Stimulated activated CD8-positive, alpha-beta memory T cell treated with anti-CD3 and anti-CD28 coated beads, Interleukin-7, amount 100 ng/mL, for 24 hours (primary cell): ENCODE results near the gene GIMD1.
"Not testable (repeated sequence)": the region's sequence is repeated elsewhere in the genome, so short reads cannot be mapped to it uniquely, and the experiment has no call there.

Source experiments
- DNase-seq: peaks from one replicate; pipeline ENCODE4 v3.0.0-alpha.2; 2020; ENCODE audit warnings: low read depth

GIMD1 gene

DNA sequence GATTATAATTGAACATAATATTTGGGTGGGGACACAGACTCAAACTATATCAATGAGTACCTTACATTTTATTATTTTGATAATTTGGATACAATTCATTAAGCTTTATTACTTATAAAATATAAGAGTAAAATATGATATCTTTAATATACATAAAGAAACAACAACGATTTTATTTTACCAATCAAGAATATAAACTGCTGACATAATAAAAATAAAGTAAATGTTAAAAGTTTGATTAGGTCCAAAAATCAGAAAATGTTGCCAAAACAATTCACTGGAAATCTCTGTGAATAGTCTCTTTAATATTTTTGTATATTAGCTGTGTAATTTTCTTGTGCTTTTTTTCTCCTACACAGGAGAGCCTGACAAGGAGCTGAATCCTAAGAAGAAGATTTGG is 21.4 kb downstream of the GIMD1 start:
- DNase-seq: no peak

DNA sequence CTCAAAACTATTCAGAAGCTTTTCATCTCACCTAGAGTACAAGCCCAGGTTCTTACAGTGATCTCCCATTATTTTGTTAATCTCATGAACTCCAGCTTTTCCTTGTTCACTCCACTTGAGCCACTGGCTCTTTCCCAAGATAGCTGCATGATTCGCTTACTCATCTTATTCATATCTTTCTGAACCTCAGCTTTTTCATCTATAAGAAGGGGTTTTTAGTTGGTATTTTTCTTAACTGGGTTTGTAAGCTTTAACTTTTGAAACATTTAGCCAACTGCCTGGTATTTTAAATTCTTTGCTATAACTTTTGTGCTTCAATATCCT is 24.0 kb downstream of the GIMD1 start:
- DNase-seq: no peak

DNA sequence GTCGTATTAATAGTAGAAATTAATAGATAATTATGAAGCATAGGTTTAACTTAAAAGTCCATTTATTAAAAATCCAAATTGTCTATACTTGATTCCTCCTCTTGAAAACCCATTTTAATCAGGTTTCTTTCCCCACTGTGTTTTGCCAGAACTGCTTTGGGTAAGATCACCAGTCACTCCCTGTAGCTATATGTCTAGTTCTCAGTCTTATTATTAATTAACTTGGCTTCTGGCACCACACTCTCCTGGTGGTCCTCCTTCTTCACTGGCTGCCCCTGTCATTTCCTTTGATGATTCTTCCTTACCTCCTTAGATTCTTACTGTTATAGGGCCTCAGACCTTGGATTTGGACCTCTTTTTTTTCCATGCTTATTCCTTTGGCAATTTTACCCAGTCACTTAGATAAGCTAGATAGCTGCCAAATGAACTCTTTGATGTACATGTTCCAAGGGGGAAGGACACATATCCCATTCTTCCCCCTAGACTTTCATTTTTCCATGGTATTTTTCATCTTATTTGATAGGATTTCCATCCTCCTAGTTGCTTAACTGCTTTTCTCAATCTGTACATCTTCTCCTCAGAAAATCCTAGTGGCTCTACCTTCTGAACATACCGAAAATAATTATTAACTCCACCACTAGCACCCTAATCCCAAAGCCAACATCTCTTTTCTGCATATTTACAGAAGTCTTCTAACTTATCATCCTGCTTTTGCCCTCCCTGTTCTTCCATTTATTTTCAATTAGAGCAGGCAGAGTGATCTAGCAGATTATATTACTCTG is 24.5 kb downstream of the GIMD1 start:
- DNase-seq: no peak

DNA sequence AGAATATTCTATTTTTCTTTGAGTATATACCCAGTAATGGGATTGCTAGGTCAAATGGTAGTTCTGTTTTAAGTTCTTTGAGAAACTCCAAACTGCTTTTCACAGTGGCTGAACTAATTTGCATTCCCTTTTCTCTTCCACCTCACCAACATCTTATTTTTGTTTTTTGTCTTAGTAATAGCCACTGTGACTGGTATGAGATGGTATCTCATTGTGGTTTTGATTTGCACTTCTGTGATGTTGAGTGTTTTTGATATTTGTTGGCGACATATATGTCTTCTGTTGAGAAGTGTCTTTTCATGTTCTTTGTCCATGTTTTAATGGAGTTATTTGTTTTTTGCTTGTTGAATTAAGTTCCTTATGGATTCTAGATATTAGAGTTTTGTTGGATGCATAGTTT is 27.8 kb downstream of the GIMD1 start:
- no peak for DNase-seq

DNA sequence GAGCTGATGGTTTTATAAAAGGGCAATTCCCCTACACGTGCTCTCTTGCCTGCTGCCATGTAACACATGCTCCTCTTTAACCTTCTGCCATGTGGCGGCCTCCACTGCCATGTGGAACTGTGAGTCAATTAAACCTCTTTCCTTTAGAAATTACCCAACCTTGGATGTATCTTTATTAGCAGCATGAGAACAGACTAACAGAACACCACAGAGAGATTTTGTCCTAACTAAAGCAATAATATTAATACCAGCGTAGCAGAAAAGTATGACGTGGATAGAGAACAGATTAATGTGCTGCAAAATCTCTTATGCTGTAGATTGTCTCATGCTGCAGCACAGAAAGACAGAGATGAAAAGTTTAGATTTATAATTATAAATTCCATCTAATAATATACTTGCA is 29.1 kb downstream of the GIMD1 start:
- DNase-seq: no peak

DNA sequence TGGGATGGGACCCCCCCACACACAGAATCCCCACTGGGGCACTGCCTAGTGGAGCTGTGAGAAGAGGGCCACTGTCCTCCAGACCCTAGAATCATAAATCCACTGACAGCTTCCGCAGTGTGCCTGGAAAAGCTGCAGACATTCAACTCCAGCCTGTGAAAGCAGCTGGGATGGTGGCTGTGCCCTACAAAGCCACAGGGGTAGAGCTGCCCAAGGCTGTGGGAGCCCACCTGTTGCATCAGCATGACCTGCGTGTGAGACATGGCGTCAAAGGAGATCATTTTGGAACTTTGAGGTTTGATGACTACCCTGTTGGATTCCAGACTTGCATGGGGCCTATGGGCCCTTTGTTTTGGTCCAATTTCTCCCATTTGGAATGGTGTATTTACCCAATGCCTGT is 29.9 kb downstream of the GIMD1 start:
- no peak for DNase-seq

DNA sequence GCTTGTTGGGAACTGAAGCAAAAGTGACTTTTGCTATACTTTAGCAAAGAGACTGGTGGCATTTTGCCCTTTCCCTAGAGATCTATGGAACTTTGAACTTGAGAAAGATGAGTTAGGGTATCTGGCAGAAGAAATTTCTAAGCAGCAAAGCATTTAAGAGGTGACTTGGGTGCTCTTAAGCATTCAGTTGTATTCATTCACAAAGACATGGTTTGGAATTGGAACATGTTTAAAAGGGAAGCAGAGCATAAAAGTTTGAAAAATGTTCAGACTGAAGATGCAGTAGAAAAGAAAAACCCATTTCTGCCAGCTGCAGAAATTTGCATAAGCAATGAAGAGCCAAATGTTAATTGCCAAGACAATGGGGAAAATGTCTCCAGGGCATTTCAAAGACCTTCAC is 30.7 kb downstream of the GIMD1 start:
- DNase-seq: no peak

DNA sequence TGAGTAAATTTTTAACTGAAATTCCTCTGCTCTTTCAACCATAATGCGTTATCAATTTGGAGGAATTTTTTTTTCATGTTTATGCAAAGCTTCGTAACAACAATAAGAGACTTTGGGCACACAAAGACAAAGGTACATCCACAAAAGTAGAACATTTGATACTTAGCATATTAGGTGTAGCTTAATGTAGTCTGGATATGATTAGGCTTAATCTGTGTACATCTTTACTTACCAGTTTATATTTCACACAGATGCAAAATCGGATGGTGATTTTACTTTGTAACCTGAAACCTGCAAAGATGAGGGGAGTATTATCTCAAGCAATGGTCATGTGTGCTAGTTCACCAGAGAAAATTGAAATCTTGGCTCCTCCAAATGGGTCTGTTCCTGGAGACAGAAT is 32.0 kb downstream of the GIMD1 start:
- no peak for DNase-seq

DNA sequence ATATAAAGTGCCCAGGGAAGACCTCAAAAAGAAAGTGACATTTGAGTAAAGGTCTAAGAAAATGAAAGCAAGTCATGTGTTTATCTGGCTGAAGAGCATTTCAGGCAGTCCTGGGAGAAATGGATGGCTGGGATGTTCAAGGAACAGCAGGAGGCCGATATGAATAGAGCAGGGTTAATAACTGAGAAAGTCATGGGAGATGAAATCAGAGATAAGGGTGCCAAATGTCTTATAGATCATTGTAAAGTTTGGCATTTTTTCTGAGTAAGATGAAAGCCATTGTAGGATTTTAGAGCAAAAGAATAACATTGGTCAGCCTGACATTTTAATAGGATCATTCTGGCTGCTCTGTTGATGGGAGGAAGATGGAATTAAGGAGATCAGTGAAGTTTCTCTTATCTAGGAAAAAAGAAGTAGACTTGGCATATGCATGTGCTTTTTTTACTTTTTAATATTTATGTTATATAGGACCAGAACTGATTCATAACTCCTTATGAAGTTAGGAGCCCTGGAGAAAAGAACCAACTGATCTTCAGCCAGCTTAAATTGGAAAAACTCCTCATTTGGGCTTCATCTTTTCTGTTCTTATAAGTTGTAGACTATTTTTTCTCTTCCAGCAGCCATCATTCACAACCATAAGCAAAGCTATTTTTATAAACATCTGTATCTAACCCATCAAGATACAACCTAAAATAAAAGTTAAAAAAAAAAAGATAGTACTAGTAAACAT is 33.7 kb downstream of the GIMD1 start:
- DNase-seq: no peak

DNA sequence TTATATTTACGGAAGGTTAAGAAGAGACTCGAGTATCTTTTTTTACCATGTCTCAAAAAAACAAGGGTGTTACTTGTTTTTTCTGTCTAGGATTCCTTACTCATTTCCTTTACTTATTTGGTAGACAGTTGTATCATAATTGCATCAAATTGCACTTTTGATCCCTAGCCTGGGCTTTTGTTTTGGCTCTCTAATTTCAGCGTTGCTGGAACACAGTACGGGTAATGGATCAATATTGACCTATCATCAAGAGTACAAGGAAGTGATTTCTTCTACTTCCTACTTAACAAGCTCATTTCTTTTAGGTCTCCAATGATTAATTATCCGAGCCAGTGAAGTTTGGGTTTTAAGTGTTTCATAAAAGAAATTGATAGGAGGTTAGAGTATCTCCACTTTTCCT is 35.4 kb downstream of the GIMD1 start:
- no peak for DNase-seq

DNA sequence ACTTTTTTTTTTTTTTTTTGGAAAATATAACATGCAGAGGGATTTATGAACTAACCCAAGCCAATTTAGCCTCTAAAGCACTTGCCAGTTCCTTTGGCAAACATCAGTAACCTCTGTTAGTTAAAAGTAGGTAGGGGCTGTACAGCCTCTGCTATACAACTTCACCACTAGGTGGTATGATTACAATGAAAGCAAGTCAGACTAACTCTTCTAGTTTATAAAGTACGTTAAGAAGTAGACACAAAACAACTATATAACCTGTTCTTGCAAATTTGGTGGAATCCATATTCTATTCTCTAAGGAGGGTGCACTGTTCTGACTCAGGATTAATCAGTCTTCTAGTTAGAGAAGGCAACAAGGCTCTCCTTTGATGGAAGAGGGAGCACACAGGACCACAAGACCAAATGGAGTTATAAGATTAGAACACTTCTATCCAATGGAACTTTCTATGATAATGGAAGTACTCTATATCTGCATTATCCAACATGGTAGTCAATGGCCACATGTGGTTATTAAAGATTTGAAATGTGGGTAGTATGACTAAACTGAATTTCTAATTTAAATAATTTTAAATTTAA is 39.4 kb downstream of the GIMD1 start:
- no peak for DNase-seq

DNA sequence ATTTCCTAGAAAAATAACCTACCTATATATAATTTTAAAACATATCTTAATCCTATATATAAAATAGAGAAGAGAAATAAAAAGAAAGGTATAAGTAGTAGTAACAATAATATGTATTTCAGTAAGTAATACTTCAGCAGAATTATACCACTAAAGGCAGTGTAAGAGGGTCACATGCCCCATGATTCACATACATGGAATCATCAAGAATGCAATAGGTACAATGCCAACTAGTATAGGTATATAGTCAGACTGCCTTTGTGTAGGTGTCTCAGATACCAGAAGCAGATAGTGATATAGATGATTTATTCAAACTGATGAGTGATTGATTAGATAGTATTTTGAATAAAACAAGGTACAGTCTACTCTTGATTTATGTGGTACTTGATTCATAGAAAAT is 42.8 kb downstream of the GIMD1 start:
- DNase-seq: no peak

DNA sequence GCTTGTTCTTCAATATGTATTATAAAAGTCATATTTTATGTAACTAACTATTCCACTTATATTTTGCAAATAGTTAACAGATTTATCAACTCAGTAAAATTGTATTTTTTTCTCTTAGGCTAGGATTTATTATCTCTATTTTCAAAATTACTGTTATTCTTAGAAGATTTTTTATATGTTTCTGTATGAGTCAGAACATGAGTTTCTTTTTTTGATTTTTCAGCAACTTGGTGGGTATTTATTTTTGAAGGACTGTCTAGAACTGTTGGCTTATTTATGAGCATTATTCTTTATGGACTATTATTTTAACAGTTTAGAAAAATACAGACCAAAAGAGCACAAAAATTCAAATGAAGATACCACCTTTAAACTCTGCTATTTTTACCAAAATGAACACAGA is 45.5 kb downstream of the GIMD1 start:
- DNase-seq: no peak

DNA sequence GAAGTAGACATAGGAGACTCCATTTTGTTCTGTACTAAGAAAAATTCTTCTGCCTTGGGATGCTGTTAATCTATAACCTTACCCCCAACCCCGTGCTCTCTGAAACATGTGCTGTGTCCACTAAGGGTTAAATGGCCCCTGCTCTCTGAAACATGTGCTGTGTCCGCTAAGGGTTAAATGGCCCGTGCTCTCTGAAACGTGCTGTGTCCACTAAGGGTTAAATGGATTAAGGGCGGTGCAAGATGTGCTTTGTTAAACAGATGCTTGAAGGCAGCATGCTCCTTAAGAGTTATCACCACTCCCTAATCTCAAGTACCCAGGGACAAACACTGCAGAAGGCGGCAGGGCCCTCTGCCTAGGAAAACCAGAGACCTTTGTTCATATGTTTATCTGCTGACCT is 46.8 kb downstream of the GIMD1 start:
- not testable (repeated sequence) for DNase-seq

DNA sequence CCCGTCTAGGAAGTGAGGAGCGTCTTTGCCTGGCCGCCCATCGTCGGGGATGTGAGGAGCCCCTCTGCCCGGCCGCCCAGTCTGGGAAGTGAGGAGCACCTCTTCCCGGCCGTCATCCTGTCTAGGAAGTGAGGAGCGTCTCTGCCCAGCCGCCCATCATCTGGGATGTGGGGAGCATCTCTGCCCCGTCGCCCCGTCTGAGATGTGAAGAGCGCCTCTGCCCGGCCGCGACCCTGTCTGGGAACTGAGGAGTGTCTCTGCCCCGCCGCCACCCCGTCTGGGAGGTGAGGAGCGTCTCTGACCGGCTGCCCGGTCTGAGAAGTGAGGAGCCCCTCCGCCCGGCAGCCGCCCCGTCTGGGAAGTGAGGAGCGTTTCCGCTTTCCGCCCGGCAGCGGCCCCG is 47.4 kb downstream of the GIMD1 start:
- not testable (repeated sequence) for DNase-seq

DNA sequence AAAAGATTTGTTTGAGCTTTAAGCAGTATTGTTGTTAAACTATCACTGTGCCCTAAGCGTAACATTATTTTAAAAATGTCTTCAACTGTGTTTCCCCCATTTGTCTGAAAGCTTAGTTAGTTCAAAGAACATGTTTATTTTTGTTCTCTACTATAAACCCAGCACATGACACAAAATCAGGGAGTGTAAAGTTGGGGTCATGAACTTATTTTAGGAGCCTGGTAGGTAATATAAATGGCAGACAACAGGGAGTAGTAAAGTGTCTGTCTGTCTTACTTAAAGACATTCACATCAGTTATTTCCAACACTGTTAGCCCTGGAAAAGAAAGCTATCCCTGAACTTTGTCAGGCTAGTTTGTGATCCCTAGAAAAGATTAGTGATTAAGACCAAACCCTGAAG is 48.3 kb downstream of the GIMD1 start:
- no peak for DNase-seq

DNA sequence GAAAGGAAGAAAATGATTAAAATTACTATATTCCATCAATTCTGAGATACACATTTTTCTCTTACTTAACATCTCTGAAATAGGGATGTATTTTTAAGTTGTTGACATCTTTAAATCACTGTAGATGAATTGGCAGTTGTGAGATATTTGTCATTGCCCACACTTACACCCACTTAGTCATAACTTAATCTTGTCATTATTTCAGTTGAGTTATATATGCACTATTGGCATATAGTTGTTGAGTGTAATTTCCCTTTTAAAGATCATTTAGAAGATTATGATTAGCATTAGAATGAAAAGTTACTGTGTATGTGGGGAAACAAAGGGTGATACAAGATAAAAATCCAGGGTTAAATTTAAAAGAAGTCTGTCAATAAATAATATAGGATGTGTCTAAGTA is 50.1 kb downstream of the GIMD1 start:
- no peak for DNase-seq

DNA sequence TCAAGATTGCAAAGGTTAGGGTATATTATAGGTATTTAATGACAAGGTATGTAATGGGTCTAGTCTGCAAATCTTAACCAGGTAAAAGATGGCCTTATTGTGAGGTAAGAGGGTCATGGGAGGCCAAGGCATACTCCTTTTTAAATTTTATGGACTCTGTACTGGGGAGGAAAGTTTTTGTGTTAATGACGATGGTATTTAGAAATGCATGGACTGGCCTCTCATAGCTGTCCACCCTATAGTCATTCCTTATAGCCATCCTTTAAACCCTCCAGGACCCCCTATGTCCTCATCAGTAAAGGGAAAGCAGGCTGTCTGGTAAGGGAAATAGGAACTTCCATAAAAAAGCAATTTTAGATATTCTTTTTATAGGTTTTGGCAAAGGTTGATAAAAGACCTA is 50.8 kb downstream of the GIMD1 start:
- no peak for DNase-seq

DNA sequence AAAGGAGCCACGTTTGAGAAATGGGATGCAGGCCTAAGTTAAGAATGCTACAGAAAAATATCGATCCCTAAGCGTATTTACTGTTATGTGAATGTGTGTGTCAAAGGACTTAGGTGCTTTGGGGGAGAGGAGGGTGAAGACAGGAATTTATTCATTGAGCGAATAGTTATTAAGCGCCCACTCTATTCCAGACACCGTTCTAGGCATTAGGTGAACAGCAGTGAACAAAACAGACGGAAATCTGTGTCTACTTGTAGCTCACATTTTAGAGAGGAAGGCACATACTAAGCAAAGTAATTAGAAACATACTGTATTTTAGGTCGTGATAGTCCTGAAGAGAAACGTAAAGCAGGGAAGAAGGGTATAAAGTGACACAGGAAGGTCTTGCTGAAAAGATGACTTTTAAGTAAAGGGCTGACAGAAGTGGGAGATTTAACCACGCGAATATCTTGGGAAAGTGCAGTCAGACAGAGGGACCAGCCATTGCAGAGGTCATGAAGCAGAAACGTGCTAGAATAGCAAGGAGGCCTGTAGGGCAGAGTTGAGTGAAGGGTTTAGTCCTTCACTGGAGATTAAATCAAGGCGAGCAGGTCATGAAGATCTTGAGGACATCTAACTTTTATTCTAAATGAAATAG is 51.7 kb downstream of the GIMD1 start:
- no peak for DNase-seq

DNA sequence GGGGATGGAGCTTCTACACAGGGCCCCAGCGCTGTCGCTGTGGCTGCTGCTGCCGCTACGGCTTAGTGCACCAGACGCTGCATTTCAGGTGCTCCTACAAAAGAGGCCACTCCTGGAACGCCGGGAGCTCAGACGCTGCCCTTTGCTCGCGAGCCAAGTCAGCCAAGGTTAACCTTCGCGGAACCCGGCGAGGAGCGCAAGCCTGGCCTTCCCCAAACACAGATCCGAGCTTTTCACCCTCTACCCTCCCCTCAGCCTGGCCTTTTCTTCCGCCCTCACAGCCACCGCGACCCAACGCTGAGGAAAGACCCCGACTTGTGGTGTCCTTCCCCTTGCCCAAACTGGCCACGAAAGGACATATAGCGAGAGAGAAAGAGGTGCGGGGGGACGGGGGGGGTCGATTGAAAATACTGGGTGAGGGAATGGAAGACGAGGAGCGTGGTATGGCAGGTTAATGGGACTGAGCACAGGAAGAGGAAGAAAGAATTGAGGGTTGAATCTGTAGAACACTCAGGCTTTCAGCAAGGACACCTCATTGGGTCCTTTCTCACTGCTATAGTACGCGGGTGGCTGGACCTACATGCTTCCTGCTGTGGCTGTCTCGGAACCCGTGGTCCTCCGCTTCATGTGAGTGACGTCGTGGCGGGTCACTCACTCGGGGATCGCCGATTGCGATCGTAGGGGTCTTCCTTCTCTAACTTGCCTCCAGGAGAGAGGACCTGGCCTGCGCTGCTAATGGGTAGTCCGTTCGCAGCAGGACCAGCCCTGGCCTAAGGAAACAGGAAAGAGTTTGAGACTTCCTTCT is 52.4 kb downstream of the GIMD1 start, which contains the start of the genes AIMP1 and TBCK:
AIMP1 (plus strand) TSS at position 583 of the 805 bp plus-strand sequence. CDS start 8,460 bp downstream, outside the sequence.
TBCK (minus strand) TSS at position 242 of the 805 bp plus-strand sequence. CDS start 7,249 bp downstream, outside the sequence.
- DNase-seq: peak; percentile 74

DNA sequence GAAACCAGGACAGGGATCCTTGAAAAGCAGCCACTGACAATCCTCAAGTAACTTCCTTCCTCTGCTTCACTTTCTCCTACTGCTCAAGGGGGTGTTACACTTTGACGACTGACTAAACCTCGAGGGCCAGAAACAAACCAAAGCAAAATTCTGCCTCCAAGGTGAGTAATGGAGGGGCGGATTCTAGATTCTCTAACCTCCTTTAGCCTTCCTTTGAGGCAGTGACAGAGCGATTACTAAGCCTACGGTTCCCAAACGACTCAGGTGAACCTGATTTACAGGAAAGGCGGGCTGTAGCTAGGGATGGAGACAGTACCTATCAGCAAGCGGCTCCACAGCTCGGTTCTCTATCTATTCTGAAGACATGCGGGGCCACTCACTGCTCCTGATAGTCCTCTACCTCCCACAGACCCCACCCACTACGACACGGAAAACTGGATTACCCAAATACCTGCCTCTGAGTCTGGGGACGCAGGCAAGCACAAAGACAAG is 53.1 kb downstream of the GIMD1 start:
- DNase-seq: peak; percentile 1

DNA sequence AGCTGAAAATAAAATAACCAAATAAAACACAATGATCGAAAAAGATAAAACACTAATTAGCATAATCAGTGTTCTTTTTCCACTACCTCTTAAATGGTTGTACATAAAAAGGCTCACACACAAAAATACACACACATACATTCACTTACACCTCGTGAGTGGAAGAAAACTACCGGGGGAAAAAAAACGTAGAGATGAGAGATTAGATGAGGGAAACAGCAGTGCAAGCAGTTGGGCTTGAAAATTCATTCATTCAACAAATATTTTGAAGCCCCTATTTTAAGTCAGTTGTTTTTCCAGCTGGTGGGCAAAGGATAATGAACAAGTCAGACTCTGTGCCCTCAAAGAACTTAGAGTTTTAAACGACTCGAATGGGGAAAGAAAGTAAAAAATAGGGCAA is 53.6 kb downstream of the GIMD1 start:
- no peak for DNase-seq
